ENCODE measurements around the gene WDR1.
"Not testable (repeated sequence)": the region's sequence is repeated elsewhere in the genome, so short reads cannot be mapped to it uniquely, and the experiment has no call there.

The WDR1 gene

DNA sequence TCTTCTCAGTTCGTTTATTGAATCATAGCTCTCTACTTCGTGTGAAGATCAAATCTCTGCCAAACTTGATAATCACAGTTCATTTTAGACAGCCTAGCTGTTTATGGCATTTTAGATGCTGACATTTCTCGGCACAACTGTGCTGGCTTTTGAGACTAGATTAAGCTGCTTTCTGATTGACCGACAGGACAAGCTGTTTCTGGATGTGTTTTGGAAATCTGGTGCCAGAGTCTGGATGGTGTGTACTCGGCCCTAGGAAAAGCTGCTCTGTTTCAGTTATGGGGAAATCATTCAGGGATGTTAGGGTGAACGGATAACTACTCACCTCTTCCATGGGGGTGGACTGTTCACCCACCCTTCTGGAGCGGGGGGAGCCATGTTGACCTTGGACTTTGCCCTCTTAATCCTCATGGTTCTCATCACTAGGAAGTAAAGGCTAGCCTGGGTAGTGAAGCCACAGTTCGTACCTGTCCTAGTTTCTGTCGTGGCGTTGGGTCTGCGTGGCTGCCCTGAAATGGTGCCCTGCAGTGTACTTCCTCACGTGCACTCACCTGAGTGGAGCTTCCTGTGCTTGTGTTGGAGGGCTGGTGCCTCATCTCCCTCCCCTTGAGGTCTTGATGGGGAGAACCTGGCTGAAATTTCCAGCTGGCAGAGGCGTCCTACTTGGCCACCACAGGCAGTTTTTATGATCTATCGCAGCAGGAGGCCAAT is 13.7 kb upstream of the WDR1 start:
- no peak for DNase-seq

DNA sequence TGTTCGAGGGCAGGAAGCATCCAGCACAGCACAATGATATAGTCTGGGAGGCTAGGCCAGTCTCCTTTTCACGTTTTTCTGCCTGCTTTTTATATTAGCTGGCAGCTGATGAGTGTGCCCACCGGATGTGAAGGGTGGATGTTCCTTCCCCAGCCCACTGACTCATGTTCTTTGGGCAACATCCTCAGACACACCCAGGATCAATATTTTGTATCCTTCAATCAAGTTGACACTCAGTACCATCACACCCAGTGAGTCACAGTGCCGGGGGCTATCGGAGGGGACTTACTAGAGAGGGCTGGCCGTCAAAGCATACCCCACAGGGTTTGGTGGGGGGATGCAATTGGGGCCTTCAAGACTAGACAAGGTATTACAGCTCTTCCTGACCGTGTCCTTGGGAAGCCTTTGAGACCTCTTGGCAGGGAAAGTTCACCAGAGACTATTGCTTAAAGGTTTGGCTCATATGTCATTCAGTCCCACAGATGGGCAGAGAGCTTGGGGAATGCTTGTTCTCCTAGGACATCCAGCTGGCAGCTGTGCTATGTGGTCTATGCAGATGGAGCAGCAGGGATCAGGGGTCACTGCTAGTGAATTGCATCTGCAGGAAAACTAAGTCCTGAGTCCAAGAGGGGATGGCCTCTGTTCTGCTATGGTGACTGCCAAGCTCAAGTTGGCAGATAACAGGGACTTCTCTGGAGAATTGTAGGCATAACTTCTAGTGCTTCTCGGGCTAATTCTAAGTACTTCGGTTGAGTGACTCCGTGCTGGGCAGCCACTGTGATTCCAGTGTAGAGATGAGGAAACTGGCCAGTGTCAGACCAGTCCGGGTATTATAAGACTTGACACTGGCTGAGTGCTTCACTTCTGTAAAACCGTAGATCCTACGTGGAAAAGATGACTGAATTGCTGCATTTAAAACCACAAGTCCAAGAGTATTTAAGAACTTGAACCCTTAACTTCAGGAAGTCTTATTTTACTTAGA is 12.9 kb upstream of the WDR1 start:
- DNase-seq = no peak

DNA sequence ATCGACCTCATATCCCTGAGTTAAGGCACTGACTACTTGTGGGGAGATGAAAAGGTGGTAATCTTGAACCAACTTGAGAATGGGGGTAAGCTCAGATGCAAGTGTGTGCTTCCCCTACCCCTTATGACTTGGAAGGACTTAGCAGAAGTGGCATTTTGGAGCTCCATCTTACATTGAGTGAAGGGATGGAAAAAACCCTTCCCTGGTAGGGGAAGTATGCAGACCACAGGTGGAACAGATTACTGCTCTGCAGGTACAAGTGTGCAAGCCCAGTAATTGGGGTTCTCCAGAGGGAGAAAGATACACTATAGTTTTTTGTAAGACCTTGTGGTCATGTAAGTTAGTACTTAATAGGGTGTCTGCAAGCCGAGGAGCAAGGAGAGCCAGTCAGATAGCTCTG is 12.2 kb upstream of the WDR1 start:
- no peak for DNase-seq

DNA sequence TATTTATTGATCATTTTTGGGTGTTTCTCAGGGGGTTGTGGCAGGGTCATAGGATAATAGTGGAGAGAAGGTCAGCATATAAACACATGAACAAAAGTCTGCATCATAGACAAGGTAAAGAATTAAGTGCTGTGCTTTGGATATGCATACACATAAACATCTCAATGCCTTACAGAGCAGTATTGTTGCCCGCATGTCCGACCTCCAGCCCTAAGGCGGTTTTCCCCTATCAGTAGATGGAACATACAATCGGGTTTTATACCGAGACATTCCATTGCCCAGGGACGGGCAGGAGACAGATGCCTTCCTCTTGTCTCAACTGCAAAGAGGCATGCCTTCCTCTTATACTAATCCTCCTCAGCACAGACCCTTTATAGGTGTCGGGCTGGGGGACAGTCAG is 10.9 kb upstream of the WDR1 start:
- DNase-seq = not testable (repeated sequence)

DNA sequence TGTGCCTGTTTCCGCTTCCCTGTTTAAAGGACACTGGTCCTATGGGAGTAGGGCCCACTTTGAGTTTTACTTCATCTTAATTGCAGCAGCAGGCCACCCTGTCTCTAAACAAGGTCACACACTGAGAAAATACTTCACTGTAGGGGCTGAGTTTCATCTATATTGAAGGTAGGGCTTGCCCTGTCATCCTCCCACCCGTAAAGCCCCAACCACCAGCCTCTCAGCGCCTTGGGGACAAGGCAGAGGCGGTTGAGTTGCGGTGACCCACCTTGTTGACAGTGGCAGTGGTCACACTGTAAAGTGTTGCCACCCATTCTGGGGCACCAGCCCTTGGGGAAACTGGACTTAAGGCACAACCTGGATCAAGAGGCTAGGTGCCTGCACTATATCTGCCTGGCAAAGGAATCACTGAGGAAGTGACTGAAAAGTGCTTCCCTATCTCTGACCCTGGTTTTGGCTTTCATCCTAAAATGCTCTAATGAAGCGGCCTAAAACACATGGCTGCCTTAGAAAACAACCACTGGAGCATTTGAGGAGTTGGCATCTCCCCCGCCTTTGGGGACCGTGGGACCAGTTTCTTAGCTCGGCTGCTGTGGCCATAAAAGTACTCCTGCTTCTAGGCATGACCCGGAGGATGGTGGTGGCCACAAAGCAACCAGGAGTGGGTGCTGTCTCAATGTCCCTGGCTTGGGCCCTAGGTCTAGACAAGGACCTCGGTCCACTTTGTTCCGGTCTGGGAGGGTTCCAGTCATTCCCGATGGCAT is 7.8 kb upstream of the WDR1 start:
- no peak for DNase-seq

DNA sequence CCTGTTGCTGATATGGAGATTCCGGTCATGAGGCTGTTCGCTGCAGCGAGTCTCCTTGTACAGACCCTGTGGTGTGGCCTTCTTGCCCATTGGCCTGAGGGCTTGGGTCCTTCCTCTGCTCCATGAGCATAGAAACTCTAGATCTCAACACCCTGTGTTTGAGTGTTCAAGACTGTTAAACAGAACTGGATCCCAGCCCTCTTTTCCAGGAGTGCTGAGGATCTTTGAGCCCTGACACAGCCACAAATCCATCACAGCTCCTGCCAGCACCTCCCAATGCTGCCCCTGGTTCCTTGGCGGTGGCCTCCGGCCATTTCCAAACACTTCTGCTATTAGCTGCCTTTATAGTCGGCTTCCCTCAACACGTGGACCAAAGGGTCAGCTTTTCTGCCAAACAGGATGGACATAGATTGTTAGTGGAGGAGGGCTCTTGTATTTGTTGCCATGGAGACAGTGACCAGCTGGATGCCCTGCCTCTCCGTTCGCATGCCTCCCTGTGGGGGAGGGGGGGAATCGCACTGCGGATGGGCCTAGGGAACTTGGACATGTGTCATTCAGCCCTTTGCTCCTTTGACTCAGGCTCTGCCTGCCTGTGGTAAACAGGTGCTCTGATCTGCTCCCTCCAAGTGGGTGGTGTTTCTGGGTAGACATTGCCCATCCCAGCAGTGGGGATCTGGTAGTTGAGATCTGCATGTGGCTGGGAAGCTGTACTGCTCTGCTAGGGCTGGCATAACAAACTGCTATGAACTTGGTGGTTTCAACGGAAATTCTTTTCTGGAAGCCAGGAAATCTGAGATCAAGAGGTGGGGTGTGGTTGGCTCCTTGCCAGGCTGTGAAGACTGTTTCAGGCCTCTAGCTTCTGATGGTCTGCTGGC is 6.9 kb upstream of the WDR1 start:
- DNase-seq = peak; percentile 53

DNA sequence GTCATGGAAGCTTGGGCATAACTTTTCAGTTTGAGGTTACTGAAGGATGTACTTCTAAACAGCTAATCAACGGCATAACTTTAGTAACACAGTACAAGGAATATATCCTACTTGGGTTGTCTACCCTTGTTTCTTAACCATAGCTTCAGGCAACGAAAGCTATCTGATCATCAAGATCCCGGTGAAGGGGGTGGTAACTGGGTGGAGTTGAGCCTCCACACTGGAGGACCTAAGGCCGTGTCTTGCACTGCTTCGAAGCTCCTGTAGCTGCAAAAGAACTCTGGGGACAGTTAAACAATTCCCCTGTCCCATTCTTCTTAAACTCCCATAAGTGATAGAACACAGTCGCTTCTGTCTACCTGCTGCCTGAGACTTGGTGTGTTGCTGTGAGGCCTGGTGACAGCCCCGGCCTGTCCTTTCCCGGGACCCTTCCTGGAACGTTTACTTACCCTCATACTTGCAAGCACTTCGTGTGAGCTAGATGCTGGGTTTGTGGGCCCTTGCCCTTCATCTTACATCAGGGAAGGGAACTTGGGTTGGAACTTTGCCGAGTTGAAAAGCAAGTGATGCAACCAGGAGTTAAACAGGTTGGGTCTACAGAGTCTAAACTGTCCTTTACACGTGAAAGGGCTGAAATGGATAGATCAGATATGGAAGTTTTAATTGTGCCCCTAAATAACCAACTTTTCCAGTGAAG is 5.8 kb upstream of the WDR1 start:
- DNase-seq = no peak

DNA sequence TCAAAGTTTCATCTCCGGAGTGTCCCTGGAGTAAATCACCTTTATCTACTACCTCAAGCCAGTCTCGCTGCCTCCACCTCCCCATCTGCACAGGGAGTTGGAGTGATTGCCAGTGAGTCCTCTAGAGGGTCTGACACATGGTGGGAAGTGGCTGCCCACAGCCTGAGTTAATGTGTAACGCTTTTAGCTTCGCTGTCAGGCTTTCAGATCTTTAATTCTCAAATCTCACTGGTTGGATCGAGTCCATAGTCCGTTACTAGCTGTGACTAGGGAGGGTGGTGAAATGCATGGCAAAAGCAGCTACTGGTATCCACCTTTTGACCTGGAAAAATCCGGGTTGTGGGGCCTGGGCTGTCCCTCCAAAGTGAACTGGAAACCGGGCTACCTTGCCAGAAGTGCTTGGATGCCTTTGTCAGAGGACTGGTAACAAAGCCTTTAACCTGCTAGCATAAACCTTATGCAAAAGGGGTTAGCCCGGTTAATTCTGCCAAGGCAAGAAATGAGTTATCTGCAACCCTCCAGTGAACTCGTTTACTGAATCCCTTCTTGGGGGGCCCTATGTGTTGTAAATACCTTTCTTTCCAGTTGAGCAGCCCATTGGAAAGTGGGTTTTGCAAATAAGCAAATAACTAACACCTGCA is 5.1 kb upstream of the WDR1 start:
- no peak for DNase-seq

DNA sequence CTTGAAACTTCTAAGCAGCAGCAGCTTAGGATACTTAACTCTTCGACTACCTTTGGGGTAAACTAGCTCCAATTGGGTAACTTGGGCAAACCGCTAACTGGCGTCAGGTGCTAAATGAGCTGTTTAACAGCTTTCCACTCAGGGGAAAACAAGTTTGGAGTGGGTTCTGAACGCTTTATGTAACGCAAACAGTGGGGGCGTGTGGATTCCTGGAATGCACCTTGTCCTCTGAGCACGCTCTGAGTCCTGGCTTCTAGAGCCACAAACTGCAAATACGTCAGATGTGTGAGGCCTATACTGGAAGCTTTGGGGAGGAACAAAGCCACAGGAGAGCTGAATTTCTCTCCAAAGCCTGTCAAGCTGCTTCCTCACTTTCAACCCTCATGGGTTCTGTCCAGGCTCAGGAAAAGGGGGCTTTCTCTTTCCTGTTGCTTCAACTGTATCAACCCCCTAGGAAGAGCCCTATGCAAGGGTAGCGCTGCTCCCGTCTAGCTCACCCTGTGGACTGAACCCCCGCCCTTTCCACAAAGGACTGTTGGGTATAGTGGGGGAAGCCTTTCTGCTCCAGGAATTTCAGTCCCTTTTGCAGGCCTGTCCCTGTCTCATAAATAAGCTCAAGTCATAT is 4.5 kb upstream of the WDR1 start:
- DNase-seq = no peak

DNA sequence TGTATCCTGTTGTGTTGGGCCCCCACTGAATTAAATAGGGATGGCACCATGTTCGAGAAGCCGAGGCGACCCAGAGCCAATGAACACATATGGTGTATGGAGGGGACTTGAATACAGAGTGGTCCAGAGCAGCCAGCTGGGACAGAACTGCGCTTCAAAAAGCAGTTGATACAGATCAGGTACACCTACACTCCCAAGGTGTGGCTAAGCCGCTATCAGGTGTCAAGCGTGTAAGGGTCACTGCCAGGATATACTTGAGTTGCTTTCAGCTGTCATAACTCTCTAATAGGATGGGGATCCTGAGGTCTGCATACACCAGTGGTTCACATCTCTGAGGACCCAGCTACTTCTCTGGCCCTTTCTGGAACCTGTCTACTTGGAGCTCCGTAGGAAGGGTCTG is 3.2 kb upstream of the WDR1 start:
- DNase-seq = no peak

DNA sequence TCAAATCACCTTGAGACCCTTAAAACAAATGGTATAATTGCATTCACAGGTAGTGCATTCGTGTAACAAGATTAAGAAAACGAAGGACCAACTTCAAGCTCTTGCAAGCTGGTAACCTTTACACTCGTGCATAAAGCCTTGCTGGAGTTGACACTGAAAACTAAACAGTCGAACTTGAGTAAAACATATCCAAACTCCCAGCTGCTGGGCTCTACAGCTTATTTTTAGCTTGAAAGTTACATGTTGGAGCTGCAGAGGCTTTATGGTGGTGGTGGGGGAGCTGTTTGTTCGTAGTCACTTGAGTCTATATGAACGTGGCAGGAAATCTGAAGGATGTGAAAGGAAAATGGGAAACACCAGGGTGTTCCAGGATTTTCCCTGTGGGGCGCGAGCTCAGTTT is 2.7 kb upstream of the WDR1 start:
- DNase-seq = no peak

DNA sequence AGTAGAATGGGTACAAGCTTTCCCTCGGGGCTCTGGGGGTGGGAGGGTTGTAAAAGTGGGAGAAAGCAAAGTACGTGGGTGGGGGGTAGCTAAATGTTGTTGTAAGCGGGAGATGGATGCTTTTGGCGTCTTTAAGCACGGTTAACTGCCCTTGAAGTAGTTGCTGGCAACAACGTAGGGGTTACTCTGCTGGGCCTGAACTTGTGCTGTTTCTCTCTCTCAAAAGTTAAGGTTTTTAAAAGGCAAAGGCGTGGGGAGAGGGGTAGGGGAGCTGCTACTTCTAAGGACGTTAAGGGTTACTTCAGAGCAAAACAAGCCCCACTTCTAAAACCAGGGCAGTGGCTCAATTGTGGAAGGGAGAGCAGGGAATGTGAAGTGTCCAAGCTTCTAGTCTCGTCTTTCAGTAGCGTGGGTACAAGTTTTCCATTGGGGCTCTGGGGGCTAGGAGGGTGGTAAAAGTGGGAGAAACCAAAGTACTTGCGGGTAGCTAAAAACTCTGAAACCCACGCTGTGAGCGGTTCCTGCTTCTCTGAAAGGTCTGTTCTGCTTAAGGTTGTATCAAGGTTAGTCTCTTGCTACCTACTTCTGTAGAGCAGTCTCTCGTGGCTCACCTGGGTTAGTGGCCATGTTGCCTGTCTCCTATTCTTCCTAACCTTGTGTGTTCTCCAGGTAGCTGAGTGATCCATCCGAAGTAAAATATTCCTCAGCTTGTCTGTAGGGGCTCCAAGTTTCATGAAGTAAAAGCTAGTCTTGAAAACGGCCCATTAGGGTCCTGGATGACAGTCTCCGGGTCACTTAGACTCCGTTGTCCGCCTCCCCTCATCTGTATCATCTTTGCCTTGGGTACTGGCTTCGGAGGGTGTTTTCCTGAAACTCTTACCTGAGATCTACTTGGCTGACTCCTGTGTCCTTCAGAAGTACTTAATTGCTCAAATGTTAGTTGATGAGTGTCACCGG is 1.7 kb upstream of the WDR1 start:
- DNase-seq = no peak

DNA sequence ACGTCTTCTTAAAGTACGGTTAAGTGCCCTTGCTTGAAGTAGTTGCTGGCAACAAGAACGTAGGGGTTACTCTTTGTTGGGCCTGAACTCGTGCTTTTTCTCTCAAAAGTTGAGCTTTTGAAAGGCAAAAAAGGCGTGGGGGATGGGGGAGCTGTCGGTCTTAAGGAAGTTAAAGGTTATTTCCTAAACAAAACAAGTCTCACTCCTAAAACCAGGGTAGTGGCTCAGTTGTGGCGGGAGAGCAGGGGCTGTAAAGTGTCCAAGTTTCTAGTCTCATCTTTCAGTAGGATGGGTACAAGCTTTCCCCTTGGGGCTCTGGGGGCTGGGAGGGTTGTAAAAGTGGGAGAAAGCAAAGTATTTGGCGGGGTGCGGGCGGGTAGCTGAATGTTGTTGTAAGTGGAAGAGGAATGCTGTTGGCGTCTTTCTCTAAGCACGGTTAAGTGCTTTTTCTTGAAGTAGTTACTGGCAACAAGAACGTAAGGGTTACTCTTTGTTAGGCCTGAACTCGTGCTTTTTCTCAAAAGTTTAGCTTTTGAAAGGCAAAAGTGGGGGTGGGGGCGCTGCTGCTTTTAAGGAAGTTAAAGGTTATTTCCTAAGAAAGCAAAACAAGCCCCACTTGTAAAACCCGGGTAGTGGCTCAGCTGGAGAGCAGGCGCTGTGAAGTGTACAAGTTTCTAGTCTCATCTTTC is 904 bp upstream of the WDR1 start:
- DNase-seq = peak; percentile 67

DNA sequence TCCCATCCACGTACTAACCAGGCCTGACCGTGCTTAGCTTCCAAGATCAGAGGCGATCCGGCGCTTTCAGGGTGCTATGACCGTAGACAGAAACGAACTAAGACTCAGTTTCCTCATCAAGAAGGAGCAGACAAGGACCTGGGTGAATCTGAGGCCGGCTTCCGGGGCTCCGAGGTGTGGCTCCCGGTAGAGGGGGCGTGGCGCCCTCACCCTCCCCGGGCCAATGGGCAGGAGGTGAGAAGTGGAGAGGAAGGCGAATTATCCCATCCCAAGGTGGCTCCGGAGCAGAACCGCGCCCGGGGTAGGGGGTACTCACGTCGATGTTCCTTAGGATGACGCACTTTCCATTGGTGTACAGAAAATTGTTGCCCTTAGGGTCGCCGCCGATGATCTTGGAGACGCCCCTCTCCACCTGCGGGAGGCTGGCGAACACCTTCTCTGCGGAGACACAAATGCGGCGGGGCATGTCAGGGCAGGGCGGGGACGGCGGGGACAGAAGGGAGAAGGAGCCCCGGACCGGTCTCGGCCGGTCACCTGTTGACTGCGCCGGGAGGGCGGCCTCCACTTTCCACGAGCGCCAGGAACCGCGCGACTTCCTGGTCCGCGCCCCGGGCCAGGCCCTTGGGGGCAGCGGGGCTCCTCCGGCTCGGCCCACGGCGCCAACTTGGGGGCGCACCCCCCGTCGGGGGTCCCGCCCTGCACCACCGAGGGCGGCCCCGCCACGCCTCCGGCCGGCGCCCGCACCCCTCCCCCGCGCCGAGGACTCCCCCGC is 616 bp downstream of the WDR1 start:
- DNase-seq = no peak

DNA sequence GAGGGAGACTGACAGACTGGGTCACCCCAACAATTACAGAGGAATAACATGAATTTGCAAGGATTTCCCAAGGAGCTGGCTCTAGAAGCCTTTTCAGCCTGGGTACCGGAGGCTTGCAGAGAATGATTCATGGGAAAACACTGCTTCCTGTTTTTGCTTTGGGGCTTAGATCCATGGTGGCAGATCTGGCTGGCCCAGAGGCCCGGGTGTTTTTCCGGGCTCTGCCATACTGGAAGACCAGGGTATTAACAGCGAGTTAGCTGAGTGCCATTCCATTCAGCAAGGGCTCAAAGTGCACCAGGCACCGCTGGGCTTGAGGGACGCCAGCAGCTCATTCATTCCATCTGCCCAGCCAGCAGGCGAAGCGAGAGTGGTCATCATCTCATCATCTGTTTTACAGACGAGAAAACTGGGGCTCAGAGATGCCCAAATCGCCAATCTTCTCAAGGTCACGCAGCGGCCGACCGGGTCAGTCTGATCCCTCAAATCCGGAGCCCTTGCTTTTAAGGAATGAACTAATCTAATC is 1.3 kb downstream of the WDR1 start:
- no peak for DNase-seq

DNA sequence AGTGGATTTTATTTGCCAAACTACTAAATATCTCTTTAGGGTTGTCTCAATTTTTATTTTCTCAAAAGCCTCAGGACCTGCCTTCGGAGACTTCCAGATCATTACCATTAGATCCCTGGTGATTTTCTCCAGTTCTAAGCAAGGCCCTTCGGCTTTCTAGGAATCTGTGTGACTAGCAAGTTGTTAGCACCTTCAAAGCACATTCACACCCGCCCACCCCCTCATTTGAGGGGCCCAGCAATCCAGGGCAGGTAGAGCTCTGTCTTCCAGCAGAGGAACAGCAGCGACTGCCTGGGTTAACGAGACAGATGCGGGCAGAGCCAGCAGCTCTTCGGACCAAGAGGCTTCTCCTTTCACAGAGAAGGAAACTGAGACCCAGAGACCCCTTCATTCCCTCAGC is 2.0 kb downstream of the WDR1 start:
- DNase-seq = no peak

DNA sequence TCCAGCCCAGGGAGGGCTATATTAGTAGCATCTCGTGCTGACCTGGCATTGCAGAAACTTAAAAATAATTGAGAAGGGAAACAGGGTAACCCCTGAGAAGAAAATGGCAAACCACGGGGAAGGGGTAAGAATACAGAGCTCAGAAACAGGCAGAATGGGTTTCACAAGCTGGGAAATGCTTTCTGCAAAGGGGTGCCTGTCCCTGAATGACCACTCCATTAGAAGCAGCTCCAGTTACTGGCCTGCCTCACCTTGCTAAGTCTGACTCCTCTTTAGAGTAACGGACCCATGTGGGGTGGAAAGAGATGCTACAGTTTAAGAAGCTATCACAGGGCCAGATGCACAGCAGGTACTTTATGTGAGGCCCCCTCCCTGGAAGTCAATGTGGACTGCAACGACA is 2.5 kb downstream of the WDR1 start:
- DNase-seq = no peak
